ENCODE measurements around the gene CELF5.

Gene CELF5

DNA sequence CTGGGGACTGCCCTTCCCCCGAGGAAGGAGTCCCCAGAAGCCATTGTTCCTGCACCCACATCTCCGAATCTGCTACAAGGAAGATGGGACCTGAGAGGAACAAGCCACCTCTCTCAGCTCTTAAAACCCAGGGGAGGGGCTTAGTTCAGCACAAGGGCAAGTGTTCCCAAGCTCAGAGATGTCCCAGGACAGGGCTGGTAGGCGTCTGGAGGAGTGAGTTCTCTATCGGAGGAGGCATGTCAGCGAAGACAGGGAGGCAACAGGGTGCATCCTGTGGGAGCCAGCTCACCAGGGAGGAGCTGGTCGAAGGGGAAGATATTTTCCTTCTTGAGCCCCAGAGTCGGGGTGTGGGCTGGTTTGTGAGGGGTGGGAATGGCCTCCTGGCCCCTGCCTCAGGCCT lies 54.8 kb downstream of the CELF5 start:
- Histone ChIP-seq H3K27ac (no peak overlapping the region), H3K27me3 (peaks cover 88% of the 10 kb centered on the region)
- TF ChIP-seq CTCF (IDR thresholded peaks at IDR 0.05): no peak

GRCh38 chr19:3281026-3281425 lies 56.6 kb downstream of the CELF5 start:
- no peaks in the 10 kb centered on the region for H3K36me3 ChIP-seq
- H3K9me3 ChIP-seq: no peaks in the 10 kb centered on the region
- H3K4me3 ChIP-seq (ENCODE audit: low read depth in 1 of 2, low read length in 1 of 2): no peak overlapping the region
- TF ChIP-seq CTCF (IDR thresholded peaks at IDR 0.05): no peak
- no peak overlapping the region for H3K27ac ChIP-seq
- peaks cover 88% of the 10 kb centered on the region for H3K27me3 ChIP-seq
- H3K4me1 ChIP-seq (ENCODE audit: control insufficient read depth in 1 of 2, insufficient read depth in 1 of 2, low read depth in 1 of 2, low read length in 1 of 2): peaks cover 0 to 13% of the 10 kb centered on the region in 2 experiments

More for the DNA sequence above, 54.8 kb downstream of the CELF5 start:
- Histone ChIP-seq H3K9me3 (no peaks in the 10 kb centered on the region), H3K36me3 (no peaks in the 10 kb centered on the region), H3K4me3 (ENCODE audit: low read depth in 1 of 2, low read length in 1 of 2) (no peak overlapping the region), H3K4me1 (ENCODE audit: control insufficient read depth in 1 of 2, insufficient read depth in 1 of 2, low read depth in 1 of 2, low read length in 1 of 2) (peaks cover 0 to 14% of the 10 kb centered on the region in 2 experiments)

- H3K27ac ChIP-seq: no peak overlapping the region
- H3K4me3 ChIP-seq (ENCODE audit: low read depth in 1 of 2, low read length in 1 of 2): no peak overlapping the region
- no peaks in the 10 kb centered on the region for H3K9me3 ChIP-seq
- H3K4me1 ChIP-seq (ENCODE audit: control insufficient read depth in 1 of 2, insufficient read depth in 1 of 2, low read depth in 1 of 2, low read length in 1 of 2): peaks cover 0 to 9% of the 10 kb centered on the region in 2 experiments
- no peak for TF ChIP-seq CTCF (IDR thresholded peaks at IDR 0.05)
- H3K27me3 ChIP-seq: peaks cover 84% of the 10 kb centered on the region
- H3K36me3 ChIP-seq: no peaks in the 10 kb centered on the region
These were observed 57.7 kb downstream of the CELF5 start for GRCh38 chr19:3282155-3282554.

DNA sequence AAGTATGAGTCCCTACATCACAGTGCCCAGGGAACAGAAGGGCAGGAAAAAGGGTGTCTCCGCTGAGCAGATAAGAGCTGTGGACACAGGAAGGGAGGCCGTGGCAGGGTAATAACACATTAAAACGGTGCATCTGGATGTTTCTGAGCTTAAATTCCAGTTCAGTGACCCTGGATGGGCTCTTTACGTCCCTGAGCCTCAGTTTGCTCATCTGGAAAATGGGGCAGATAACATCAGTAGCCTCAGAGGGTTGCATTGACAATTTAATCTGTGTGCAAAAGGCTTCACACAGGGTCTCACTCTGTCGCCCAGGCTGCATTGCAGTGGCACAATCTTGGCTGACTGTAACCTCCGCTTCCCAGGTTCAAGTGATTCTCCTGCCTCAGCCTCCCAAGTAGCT lies 58.1 kb downstream of the CELF5 start:
- no peak for TF ChIP-seq CTCF (IDR thresholded peaks at IDR 0.05)
- H3K4me3 ChIP-seq (ENCODE audit: low read depth in 1 of 2, low read length in 1 of 2): no peak overlapping the region
- H3K4me1 ChIP-seq (ENCODE audit: control insufficient read depth in 1 of 2, insufficient read depth in 1 of 2, low read depth in 1 of 2, low read length in 1 of 2): peaks cover 0 to 9% of the 10 kb centered on the region in 2 experiments
- peaks cover 84% of the 10 kb centered on the region for H3K27me3 ChIP-seq
- H3K36me3 ChIP-seq: no peaks in the 10 kb centered on the region
- H3K27ac ChIP-seq: no peak overlapping the region
- no peaks in the 10 kb centered on the region for H3K9me3 ChIP-seq

- TF ChIP-seq CTCF (IDR thresholded peaks at IDR 0.05): no peak
- Histone ChIP-seq H3K27ac (no peak overlapping the region), H3K27me3 (peaks cover 84% of the 10 kb centered on the region)
These were observed 58.8 kb downstream of the CELF5 start for GRCh38 chr19:3283246-3283751.

More at GRCh38 chr19:3283246-3283751, 58.8 kb downstream of the CELF5 start:
- peaks cover 0 to 9% of the 10 kb centered on the region in 2 experiments for H3K4me1 ChIP-seq (ENCODE audit: control insufficient read depth in 1 of 2, insufficient read depth in 1 of 2, low read depth in 1 of 2, low read length in 1 of 2)
- H3K36me3 ChIP-seq: no peaks in the 10 kb centered on the region
- no peaks in the 10 kb centered on the region for H3K9me3 ChIP-seq
- no peak overlapping the region for H3K4me3 ChIP-seq (ENCODE audit: low read depth in 1 of 2, low read length in 1 of 2)
